ENCODE results near the gene PSMD9. TPM values are rescaled to one million over a fixed set of nuclear protein-coding genes. Genes with fewer than 3 reads are reported as not detected.

The PSMD9 gene
- total RNA-seq, 1 experiment from 2014 or later = 62.7 TPM

DNA sequence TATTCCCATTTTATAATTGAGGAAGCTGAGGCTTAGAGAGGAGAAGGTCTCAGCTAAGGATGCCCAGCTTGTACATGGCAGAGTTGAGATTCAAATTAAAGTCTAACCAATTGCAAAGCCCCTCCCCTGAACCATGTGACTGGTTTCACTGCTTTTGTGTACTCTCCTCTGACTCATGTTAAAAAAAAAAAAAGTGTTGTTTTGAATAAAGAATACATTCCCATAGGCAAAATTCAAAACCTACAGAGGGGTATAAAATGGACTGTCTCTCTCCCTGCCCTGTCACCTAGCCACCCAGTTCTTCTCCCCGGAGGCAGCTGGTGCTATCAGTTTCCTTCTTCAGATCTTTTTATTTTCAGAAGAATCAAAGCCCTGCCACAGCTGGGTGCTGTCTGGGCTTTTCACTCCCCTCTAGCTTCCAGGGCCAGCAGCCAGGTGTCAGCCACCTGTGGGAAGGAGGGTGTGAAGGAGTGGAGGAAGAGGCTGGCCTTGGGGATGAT, 5.4 kb downstream of the PSMD9 start:
- H3K4me1 ChIP-seq (ENCODE audit: control insufficient read depth, insufficient read depth, low read length) = peaks cover 15% of the 10 kb centered on the region
- H3K4me3 ChIP-seq (ENCODE audit: low read depth in 2 of 2, low read length in 2 of 2) = no peak overlapping the region
- H3K27me3 ChIP-seq (ENCODE audit: control insufficient read depth, insufficient read depth, low read length) = no peaks in the 10 kb centered on the region
- CTCF ChIA-PET = interaction anchor here (1.2 to 1.4 kb wide), 3 partner anchors 82 to 128 kb away, joined by 3 to 4 read pairs (median 3); no protein-coding TSS in a partner anchor
- intact Hi-C loops (cut with micrococcal nuclease; ENCODE audit: unreplicated experiment) (no loop called here), in situ Hi-C loops (cut with HindIII; ENCODE audit: low pct_unique_long_range_greater_than_20kb, low sequenced_read_pairs) (no loop called here)
- H3K36me3 ChIP-seq (ENCODE audit: control insufficient read depth, insufficient read depth, low read length) = no peaks in the 10 kb centered on the region
- POLR2A ChIA-PET = no interaction called here
- ATAC-seq (peak; percentile 55), DNase-seq (ENCODE audit: low read depth, low spot score) (no peak)
- TF ChIP-seq CTCF (IDR thresholded peaks at IDR 0.05) (no peak), TCF7L2 (IDR thresholded peaks at IDR 0.05; ENCODE audit: low read depth, low read length) (no peak), SIN3A (IDR thresholded peaks at IDR 0.05; ENCODE audit: borderline replicate concordance, insufficient read depth, low read depth, low read length) (no peak), REST (IDR thresholded peaks at IDR 0.05; ENCODE audit: insufficient read depth in 1 of 2, low read depth in 2 of 2, low read length in 1 of 2) (no peak), POLR2AphosphoS5 (IDR thresholded peaks at IDR 0.05; ENCODE audit: low read depth, low read length) (no peak)
- no peaks in the 10 kb centered on the region for H3K9me3 ChIP-seq (ENCODE audit: control insufficient read depth, insufficient read depth, low read depth, low read length)
- H3K27ac ChIP-seq (ENCODE audit: low read length) = no peak overlapping the region
- BruUV-seq (replicated peaks) = no TSS peak

DNA sequence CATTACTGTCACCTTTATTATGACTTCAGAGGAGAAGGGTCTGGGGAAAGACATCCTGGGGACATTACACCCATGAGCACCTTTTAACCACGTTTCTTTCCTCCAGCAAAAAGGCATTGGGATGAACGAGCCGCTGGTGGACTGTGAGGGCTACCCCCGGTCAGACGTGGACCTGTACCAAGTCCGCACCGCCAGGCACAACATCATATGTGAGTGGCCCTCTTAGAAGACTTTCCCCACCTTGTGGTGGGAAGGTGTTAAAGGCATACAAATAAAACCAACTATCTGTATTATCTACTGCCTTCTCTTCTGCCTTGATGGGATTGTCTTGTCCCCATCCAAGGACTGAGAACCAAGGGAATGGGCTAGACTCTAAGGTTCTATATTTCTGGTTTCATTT, 6.0 kb downstream of the PSMD9 start:
- H3K4me3 ChIP-seq (ENCODE audit: low read depth in 2 of 2, low read length in 2 of 2) = no peak overlapping the region
- no peak for TF ChIP-seq TCF7L2 (IDR thresholded peaks at IDR 0.05; ENCODE audit: low read depth, low read length)
- no peak for TF ChIP-seq POLR2AphosphoS5 (IDR thresholded peaks at IDR 0.05; ENCODE audit: low read depth, low read length)
- no peak; the same call in 1 of the 2 replicates for TF ChIP-seq CTCF (IDR thresholded peaks at IDR 0.05)
- no peak for TF ChIP-seq SIN3A (IDR thresholded peaks at IDR 0.05; ENCODE audit: borderline replicate concordance, insufficient read depth, low read depth, low read length)
- no peak for TF ChIP-seq REST (IDR thresholded peaks at IDR 0.05; ENCODE audit: insufficient read depth in 1 of 2, low read depth in 2 of 2, low read length in 1 of 2)
- DNase-seq (ENCODE audit: low read depth, low spot score) (no peak), ATAC-seq (peak; percentile 74)
- intact Hi-C loops (cut with micrococcal nuclease; ENCODE audit: unreplicated experiment) = no loop called here
- ChIA-PET POLR2A (no interaction called here), CTCF (interaction anchor here (1.2 kb wide), 1 partner anchor 129 kb away, joined by 4 read pairs; no protein-coding TSS in a partner anchor)
- no peak overlapping the region for H3K27ac ChIP-seq (ENCODE audit: low read length)
- H3K9me3 ChIP-seq (ENCODE audit: control insufficient read depth, insufficient read depth, low read depth, low read length) = no peaks in the 10 kb centered on the region
- peaks cover 15% of the 10 kb centered on the region for H3K4me1 ChIP-seq (ENCODE audit: control insufficient read depth, insufficient read depth, low read length)
- in situ Hi-C loops (cut with HindIII; ENCODE audit: low pct_unique_long_range_greater_than_20kb, low sequenced_read_pairs) = no loop called here
- no TSS peak for BruUV-seq (replicated peaks)
- no peaks in the 10 kb centered on the region for H3K27me3 ChIP-seq (ENCODE audit: control insufficient read depth, insufficient read depth, low read length)
- peaks cover 2% of the 10 kb centered on the region; the same call in 1 of the 2 replicates for H3K36me3 ChIP-seq (ENCODE audit: control insufficient read depth, insufficient read depth, low read length)

Measured in Panc1 (cell line).